Fibroblast of skin of right biceps (primary cell): ENCODE data around the gene B4GALT5.
A peak's percentile ranks its signal among the peaks of the same experiment; 100 is the strongest.
"Not testable (repeated sequence)": the region's sequence is repeated elsewhere in the genome, so short reads cannot be mapped to it uniquely, and the experiment has no call there.

Experiments
- DNase-seq: peaks from one replicate; pipeline ENCODE4 v3.0.0-alpha.2; 2013

The B4GALT5 gene

DNA sequence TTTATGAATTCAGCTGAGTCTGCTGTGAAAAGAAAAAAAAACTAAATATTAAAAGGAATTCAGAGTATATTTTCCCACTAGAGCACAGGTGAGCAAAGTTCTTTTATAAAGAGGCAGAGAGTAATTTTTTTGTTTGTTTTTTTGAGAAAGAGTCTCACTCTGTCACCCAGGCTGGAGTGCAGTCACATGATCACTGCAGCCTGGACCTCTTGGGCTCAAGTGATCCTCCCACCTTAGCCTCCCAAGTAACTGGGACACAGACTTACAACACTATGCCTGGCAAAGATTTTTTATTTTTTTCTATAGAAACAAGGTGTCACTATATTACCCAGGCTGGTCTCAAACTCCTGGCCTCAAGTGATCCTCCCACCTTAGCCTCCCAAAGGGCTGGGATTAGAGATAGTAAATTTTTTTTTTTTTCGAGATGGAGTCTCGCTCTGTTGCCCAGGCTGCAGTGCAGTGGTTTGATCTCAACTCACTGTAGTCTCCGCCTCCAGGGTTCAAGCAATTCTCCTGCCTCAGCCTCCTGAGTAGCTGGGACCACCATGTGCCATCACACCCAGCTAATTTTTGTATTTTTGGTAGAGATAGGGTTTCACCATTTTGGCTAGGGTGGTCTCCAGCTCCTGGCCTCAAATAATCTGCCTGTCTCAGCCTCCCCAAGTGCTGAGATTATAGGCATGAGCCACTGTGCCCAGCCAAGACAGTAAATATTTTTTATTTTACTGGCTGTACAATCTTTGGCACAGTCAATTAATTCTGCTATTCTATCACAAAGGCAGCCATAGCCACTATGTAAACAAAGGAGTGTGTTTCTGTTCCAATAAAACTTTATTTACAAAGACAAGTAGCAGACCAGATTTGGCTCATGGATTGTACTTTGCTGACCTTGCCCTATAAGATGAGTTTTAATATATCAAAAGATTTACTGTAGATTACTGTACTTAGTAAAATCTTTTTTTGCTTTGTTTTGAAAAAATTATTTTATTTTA, 14.5 kb upstream of the B4GALT5 start:
- DNase-seq = no peak

DNA sequence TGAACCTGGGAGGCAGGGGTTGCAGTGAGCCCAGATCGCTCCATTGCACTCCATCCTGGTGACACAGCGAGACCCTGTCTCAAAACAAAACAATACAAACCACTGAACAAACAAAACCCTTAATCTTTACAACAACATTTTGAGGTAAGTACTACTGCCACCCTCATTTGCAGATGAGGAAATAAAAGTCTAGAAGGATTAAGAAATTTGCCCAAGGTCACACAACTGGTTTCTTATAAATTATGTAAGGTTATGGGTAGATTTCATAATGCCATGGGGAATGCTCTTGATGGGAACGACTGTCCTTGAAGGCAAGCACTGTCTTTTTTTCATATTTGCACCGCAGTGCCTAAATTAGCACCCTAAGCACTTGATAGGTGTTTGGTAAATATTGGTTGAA, 13.8 kb upstream of the B4GALT5 start:
- no peak for DNase-seq

DNA sequence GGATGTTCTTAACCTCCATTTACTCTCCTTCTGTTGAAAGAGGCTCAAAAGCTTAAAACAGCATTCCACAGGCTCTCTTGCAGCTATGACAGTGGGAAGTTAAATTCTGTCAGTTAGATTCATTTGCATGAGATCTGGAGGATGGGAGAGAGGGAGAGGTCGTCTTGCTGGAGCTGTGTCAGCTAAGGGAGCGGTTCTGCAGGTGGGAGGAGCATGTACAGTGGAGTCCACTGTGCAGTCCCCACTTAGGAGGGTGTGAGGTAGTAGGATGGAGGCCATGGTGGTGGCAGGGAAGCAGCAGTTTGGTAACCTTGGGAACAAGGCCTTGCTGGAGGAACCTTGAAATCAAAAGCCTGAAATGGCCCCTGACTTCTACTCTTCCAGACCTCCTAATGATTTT, 12.0 kb upstream of the B4GALT5 start:
- DNase-seq = no peak

DNA sequence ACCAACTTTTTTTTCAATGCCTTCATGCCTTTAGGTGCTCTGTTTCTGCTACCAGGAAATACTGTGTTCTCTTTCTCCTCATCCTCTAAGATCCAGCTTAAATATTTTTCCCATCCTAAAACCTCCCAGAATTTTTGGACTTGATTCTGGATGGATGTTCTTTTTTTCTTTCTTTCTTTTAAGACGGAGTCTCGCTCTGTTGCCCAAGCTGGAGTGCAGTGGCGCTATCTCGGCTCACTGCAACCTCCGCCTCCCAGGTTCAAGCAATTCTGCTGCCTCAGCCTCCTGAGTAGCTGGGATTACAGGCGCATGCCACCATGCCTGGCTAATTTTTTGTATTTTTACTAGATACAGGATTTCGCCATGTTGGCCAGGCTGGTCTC, 11.5 kb upstream of the B4GALT5 start:
- not testable (repeated sequence) for DNase-seq

DNA sequence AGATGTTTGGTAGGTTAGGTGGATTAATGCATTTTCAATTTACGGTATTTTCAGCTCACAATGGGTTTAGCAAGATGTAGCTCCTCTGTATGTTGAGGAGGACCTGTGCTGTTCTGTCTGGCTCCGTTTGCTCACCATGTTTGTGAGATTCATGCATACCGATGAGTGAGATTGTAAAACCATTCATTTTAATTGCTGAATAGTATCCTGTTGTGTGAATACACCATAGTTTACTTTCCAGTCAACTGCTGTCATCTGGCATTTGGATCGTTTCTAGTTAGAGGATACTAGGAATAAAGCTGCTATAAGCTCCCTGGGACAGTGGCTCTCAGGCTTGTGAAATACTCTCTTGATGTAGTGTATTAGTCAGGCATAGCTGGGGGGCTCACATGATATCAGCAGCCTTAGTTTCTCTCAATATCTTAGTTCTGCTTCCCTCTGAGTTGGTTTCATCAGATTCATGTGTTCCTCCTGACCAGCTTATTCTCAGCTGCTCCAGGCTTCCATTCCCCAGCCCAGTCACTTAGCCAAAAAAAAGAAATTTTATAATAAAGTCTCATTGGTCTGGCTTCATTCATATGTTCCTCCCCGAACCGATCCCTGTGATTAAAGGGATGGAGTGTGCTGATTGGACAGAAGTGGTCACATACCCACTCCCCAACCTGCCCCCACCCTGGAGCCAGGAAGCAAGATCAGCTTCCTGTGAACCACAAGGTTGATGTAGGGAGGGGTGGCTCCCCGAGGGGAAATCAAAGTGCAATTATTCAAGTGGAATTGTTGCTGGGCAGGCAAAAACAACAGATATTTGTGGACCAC, 10.9 kb upstream of the B4GALT5 start:
- DNase-seq = peak; percentile 59

DNA sequence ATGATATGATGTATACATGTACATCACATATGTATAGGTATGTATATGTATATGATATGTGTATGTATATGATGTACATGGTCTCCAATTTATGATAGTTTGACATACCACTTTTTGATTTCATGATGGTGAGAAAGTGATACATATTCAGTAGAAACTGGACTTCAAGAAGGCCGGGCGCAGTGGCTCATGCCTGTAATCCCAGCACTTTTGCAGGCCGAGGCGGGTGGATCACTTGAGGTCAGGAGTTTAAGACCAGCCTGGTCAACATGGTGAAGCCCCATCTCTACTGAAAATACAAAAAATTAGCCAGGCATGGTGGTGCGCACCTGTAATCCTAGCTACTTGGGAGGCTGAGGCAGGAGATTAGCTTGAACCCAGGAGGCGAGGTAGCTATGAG, 10.1 kb upstream of the B4GALT5 start:
- DNase-seq = not testable (repeated sequence)

DNA sequence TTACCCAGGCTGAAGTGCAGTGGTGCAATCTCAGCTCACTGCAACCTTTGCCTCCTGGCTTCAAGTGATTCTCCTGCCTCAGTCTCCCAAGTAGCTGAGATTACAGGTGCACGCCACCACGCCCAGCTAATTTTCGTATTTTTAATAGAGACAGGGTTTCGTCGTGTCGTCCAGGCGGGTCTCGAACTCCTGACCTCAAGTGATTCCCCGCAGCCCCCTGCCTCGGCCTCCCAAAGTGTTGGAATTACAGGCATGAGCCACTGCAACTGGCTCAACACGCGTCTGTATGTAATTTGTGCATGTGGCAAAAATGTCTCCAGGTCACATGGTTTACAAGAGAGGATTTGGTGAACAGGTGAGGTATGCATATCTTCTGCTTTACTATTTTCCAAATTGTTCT, 7.6 kb upstream of the B4GALT5 start:
- not testable (repeated sequence) for DNase-seq

DNA sequence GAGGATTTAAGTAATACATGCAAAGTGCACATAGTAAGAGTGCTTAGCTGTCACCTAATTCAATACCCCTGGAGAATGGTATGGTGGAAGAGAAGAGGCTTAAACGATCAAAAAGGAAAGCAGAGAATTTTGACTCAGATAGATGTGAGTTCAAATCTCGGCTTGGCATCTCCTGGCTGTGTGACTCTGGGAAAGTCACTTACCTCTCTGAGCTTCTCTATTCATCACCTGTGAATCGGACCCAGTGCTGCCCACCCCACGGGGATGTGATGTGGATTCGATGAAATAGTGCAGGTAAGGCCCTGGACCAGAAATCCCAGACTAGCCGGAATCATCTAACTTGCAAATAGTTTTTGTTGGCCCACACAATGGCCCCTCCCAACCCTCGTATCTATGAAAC, 1.8 kb upstream of the B4GALT5 start:
- no peak for DNase-seq

DNA sequence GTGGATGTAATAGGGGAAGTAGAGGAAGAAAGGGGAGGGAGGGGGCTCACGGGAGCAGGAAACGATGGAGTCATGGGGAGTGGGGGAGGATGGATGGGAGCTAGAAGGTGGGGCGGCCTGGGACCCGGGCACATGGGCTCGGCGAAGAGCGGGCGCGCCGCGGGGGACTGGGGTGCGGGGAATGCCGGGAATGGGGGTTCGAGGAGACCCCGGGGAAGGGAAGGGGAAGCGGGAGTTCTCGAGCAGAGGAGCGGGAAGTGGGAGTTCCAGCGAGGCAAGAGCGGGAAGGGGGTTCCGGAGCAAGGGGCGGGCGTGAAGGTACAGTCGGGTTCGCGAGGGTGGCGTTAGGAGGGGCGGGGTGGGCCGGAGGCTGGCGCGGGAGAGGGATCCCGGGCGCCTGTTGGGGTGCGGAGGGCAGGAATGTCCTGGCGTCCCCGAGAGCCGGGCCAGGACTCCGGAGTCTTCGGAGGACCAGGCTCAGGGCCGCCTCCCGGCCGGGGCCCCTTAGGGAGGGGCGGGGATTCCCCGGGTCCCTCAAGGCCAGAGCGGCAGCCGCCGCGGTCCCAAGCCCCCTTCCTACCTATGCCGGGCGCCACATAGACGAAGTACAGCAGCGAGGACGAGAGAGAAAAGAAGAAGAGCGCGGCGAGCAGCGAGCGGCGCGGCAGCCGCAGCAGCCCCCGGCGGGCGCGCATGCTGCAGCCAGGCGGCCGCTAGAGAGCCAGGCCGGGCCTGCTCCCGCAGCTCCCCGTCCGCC, 504 bp downstream of the B4GALT5 start:
- peak; percentile 29 for DNase-seq

DNA sequence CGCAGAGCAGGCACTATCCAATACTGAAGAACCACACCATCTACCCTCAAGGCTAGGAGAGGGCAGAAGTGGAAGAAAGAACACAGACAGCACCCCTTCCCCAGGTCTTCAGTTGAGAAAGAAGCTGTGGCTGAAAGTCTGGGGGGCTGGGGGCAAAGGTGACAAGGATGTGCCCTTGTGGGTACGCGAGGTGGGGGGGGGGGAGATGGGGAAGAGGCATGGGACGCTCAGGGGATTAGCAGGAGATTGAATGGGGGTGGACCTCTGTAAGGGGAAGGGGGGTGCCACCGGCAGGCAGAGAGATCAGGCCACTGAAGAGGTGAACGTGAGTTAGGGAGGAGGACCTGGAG, 1.1 kb downstream of the B4GALT5 start:
- DNase-seq = no peak

DNA sequence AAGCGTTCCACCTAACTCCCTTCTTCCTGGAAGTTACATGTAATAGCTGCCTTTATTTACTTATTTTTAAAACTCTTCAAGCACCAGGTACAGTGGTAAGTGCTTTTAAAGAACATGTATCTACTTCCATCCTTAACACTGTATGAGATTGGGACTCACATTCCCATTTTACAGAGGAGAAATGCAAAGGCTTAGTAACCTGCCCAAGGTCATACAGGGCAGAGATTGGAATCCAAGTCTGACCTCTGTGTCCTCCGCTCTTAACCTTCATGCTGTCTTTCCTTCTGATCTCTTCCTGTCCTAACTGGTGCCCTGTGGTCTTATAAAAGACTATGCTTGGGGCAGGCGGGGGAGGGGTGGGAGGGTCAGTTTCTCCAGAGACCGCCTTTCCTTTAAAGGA, 1.6 kb downstream of the B4GALT5 start:
- DNase-seq = no peak

DNA sequence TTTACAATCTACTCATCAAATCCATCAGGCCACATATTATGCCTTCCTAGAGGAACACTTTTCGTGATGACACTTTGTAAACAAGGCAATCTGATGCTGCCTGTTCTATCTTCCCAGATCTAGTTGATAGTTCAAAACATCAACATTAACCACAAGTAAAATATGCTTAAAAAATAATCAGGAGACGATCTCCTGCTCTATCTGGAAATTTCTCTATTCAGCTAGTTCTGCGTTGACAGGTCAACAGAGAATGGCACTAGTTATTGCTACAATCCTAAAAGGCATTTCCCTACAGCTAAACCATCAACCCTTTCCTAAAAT, 2.1 kb downstream of the B4GALT5 start:
- DNase-seq = no peak

DNA sequence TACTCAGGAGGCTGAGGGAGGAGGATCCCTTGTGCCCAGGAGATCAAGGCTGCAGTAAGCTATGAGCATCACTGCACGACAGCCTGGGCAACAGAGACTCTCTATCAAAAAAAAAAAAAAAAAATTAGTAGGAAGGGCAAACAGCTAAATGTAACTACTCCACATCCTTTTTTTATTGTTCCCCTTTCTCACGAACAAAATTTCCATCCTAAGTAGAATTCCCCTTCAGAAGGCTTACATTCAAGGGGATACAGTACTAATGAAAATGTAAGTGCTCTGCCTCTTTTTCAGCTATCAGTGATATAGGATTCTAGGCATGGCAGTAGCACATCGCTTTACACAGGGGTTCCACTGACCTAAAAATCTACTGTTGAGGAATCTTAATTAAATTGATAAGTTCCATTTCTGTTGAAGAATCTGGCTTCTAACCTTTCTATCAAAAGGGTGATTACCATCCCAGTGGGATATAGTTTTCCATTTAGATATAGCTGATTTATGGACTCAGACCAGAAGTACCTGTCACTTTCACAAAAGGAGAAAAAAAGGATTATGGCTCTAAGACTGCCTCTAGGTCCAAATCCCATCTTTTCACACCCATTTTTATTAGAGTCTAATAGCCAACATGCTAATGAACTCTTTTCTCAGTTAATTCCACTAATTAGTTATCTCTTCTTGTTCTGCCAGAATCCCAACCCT, 2.6 kb downstream of the B4GALT5 start:
- DNase-seq = no peak

DNA sequence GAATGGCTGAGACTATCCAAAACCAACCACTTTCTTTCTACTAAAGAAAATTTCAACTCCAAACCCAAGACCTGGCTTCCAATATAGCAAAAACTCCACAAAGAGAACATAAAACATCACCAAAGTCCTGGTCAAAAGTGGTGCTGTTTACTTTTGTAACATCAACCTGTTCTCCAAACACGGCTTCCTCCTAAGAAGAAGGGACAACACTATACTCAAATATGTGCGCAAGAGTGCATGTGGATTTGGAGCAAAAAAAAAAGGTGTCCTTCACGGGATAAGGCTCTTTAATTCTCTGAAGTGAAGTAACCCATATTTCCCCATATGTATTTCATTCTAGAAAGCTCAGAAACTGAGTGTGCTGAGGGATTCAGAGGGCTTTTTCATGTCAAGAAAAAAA, 6.6 kb downstream of the B4GALT5 start:
- DNase-seq = no peak

DNA sequence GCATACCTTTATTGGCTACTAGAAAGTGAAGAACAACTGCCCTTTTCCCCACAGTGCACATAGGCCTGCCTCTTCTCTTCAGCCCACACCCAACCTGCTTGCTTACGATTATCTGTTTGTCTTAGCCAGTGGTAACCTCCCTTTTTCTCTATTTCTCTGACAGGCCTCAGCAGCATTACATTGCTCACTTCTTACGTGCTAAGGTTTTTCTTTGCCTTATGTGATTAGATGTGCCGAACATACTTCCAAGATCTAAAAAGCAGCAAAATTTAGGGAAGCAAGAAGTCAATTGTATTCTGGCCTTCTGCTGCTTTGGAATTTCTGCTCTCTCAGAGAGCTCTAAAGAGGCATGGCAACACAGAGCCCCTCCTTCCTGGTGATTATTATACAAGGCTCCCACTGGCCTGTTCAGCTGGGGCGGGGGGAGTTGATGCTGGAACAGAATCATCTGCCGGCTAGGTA, 7.0 kb downstream of the B4GALT5 start:
- DNase-seq = no peak

DNA sequence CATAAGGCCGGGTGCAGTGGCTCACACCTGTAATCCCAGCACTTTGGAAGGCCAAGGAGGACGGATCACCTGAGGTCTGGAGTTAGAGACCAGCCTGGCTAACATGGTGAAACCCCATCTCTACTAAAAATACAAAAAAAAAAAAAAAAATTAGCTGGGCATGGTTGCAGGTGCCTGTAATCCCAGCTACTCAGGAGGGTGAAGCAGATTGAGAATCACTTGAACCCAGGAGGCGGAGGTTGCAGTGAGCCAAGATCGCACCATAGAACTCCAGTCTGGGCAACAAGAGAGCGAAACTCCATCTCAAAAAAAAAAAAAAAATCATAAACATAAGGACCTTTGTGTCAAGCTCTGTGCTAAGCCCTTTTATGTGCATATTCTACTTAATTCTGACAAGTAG, 7.8 kb downstream of the B4GALT5 start:
- DNase-seq = not testable (repeated sequence)

DNA sequence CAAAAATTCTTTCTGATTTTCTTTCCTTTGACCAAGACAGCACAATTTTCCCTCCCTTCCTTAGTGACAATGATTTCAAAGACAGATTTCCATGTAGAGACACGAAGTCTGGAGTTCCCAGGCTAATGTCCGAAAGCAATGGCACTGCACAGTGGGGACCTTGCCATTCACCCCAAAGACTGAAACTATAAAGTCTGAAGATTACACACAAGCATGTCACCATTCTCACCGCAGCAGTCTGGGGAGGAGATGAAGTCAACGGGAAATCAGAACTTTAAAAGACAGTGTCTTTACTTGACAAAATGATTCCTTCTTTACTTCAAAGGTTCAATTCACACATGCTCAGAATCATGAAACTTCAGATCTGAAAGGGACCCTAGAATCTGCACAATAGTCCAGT, 8.3 kb downstream of the B4GALT5 start:
- no peak for DNase-seq

DNA sequence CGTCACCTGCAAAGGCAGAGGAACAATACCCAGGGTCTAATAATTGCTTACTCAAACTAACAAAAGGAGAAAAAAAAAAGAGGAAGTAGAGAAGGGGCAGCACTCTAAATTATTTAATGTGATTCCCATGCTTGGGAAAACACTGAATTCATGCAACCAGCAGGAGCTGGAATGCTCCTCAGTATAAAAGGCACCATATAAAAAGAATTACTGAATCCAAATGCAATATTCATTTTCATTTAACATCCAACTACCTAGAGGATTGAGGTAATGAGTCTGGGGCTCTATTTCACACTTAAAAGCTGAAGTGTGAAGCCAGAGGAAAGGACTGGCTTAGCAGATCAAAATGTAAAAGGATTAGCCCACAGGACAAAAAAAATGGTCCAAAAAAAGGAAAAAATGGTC, 8.7 kb downstream of the B4GALT5 start:
- no peak for DNase-seq

DNA sequence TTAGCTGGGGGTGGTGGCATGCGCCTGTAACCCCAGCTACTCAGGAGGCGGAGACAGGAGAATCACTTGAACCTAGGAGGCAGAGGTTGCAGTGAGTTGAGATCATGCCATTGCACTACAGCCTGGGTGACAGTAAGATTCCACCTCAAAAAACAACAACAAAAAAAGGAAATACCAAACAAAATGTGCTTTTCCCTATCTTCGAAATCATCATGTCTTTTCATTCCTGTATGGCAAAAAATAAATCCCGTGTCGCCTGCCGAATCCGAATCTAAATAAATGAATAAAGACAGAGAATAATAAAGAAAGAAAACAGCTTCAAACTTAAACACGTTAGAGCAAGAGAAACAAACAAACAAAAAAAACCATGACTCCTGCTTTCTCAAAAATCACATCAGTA, 11.8 kb downstream of the B4GALT5 start:
- DNase-seq = no peak

DNA sequence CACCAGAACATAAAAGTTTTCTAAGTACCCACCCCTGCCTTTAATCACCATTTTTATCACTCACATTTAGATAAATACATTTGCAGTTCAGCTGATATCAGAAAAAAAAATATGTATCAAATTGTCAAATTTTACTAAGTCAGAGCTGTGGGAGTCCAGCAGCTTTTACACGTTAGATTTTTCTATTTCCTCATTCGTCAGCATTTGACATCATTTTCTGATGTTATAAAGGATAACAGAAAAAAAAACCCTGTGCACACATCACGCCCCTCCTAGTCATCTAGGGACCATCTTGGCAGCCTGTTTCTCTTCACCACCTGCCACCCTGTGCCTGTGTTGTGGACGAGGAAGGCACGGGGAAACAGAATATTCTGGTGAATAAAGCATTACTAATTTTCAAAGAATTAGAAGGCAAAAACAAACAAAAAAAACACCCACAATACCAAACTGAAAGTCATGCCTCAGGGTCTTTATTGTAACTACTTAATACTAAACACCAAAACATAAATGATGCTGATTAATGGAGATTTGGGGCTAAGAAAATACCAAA, 12.4 kb downstream of the B4GALT5 start:
- no peak for DNase-seq

DNA sequence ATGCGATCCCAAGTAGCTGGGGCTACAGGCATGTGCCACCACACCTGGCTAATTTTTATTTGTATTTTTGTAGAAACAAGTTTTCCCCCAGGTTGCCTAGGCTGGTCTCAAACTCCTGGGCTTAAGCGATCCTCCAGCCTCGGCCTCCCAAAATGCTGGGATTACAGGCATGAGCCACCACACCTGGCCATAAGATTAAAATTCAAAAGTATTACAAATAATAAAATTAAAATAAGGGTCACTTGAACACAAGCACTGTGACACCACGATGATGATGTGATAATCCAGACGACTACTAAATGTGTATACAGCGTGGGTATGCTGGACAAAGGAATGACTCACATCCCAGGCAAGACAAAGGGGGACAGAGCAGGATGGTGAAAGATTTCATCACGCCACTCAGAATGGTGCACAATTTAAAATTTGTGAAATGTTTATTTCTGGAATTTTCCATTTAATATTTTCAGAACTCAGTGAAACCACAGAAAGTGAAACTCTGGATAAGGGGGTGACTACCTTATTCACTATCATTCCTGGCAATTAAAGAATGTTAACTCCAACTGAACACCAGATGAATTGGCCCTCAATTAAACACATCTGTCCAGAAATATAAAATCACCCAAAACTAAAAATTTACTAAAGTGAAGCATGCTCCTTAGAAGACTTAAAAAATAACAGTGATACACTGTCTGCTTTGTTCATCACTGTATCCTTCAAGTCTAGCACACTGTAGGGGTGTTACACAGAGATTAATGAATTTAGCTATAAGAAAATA, 13.1 kb downstream of the B4GALT5 start:
- DNase-seq = peak; percentile 86
